GM12891 (cell line): Measurements from ENCODE around the gene RFC2.
"Not testable (repeated sequence)": the region's sequence is repeated elsewhere in the genome, so short reads cannot be mapped to it uniquely, and the experiment has no call there.

Experiments
- DNase-seq: peaks from one replicate; pipeline ENCODE4 v3.0.0; 2011; ENCODE audit warnings: low spot score; ENCODE audit not compliant: insufficient read length
- FAIRE-seq: peaks from 2 replicates; lab custom pipeline; 2011; peaks lifted over from hg19 to GRCh38; lab: Jason Lieb, UNC
- PAX5 ChIP-seq: IDR thresholded peaks from 2 replicates; pipeline ENCODE4 v1.6.1; 2011; ENCODE audit warnings: low read length, moderate library complexity, mild to moderate bottlenecking; ENCODE audit not compliant: insufficient read depth, severe bottlenecking
- POLR2A ChIP-seq: IDR thresholded peaks from 2 replicates; pipeline ENCODE4 v1.6.1; 2011; ENCODE audit warnings: low read depth, low read length, control low read depth
- POLR2AphosphoS5 ChIP-seq: IDR thresholded peaks from 2 replicates; pipeline ENCODE4 v1.6.1; 2011; ENCODE audit warnings: low read depth, low read length, control low read depth
- POU2F2 ChIP-seq: IDR thresholded peaks from 2 replicates; pipeline ENCODE4 v1.6.1; 2011; ENCODE audit warnings: low read depth, mild to moderate bottlenecking, control low read depth, low read length, moderate library complexity
- SPI1 ChIP-seq: IDR thresholded peaks from 2 replicates; pipeline ENCODE4 v1.6.1; 2011; ENCODE audit warnings: low read depth, low read length, control low read depth
- TAF1 ChIP-seq: IDR thresholded peaks from 2 replicates; pipeline ENCODE4 v1.6.1; 2011; ENCODE audit warnings: low read depth, low read length, control low read depth

Gene RFC2

GRCh38 chr7:74228951-74229900 is 25.0 kb downstream of the RFC2 start:
- peak; percentile 64 for TF ChIP-seq POLR2A
- TF ChIP-seq POLR2AphosphoS5, result peak; percentile 82
- no peak for TF ChIP-seq SPI1
- peak; percentile 14; the same call in 1 of the 2 replicates for TF ChIP-seq POU2F2
- peak; percentile 66 for FAIRE-seq
- DNase-seq, result no peak

- peak; percentile 41 for FAIRE-seq
- peak; percentile 49; the same call in 1 of the 2 replicates for TF ChIP-seq POLR2AphosphoS5
- no peak for TF ChIP-seq SPI1
- DNase-seq, result no peak
Observed at GRCh38 chr7:74226633-74227032, 27.6 kb downstream of the RFC2 start.

- FAIRE-seq (peak; percentile 35), DNase-seq (no peak)
Observed at GRCh38 chr7:74225400-74225799, 28.8 kb downstream of the RFC2 start.

GRCh38 chr7:74224907-74225306 is 29.3 kb downstream of the RFC2 start:
- FAIRE-seq, DNase-seq: not testable (repeated sequence)

More at GRCh38 chr7:74225400-74225799, 28.8 kb downstream of the RFC2 start:
- TF ChIP-seq TAF1 (no peak), SPI1 (no peak), POLR2AphosphoS5 (no peak), POU2F2 (no peak), POLR2A (no peak), PAX5 (no peak)

DNA sequence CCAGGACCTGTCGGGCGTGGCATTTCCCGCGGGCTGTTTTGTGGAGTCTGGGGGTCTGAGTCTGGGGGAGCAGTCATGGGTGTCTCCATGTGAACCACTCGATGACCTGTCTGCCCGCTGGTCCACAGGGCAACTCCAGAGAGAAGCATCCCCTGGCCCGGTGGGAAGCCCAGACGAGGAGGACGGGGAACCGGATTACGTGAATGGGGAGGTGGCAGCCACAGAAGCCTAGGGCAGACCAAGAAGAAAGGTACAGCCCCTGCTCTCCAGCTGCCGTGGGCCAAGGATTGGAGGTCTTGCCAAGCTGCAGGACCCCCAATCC is 29.7 kb downstream of the RFC2 start:
- no peak for DNase-seq
- FAIRE-seq, result no peak
- TF ChIP-seq PAX5 (no peak), POLR2AphosphoS5 (0 out of 2 replicates have a peak, but pooled peaks have one; percentile 6)

DNA sequence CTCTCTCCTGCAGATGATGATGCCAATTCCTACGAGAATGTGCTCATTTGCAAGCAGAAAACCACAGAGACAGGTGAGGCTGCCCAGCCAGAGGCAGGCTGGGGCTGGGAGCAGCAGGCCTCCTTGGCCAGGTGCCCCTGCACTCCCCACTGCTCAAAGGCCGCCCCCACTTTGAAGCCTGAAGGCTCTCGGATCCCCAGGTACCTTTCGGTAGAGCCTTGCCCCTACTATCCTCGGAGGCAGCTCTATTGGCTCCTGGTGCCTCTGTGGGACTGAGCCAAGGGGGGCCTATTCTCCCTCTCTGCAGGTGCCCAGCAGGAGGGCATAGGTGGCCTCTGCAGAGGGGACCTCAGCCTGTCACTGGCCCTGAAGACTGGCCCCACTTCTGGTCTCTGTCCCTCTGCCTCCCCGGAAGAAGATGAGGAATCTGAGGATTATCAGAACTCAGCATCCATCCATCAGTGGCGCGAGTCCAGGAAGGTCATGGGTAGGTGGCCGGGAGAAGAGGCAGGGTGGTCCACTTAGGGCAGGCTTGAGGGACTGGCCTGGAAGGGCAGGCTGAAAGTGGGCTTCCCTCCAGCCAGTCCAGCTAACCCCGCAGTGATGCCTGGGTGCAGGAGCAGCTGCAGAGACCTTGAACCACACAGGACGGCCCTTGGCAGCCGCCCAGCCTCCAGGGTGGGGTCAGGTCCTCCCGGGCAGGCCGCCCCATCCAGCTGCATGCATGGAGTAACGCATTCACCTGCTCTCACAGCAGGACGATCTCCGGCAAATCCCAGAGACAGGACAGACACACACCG is 30.3 kb downstream of the RFC2 start:
- DNase-seq, result no peak
- no peak for FAIRE-seq
- TF ChIP-seq SPI1, result no peak
- TF ChIP-seq POLR2AphosphoS5, result no peak
- no peak for TF ChIP-seq PAX5

DNA sequence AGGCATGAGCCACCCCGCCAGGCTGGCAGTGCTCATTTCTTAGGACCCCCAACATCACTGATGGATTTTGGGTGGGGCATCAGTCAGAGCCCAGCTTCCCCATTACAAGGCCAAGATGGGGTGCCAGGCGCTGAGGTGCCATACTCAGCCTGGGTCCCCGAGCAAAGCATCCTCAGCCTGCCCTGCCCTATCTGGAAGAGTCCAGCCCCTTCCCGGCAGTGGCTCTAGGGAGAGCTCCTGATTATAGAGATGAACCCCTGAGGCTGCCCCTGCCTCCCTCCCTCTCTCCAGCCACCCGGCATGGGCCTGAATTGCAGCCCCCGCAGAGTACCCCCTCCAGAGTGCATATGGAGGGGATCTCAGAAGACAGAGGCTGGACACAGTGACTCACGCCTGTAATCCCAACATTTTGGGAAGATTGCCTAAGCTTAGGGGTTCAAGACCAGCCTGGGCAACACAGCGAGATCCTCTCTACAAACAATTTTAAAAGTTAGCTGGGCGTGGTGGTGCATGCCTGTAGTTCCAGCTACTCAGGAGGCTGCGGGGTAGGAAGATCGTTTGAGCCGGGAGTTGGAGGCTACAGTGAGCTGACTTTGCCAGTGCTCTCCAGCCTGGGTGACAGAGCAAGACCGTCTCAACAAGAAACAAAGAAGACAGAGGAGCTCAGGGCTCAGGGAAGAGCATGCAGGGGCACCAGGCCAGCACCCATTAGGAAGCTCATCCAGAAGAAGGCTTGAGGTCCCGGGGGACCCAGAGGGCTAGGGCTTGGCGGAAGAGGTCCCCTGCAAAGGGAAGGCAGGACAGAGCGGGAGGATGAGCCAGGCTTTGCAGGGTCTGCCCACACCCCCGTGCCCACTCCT is 31.1 kb downstream of the RFC2 start:
- DNase-seq, result no peak
- TF ChIP-seq POLR2AphosphoS5, result peak; percentile 36; the same call in 1 of the 2 replicates
- no peak for TF ChIP-seq PAX5
- FAIRE-seq, result no peak

DNA sequence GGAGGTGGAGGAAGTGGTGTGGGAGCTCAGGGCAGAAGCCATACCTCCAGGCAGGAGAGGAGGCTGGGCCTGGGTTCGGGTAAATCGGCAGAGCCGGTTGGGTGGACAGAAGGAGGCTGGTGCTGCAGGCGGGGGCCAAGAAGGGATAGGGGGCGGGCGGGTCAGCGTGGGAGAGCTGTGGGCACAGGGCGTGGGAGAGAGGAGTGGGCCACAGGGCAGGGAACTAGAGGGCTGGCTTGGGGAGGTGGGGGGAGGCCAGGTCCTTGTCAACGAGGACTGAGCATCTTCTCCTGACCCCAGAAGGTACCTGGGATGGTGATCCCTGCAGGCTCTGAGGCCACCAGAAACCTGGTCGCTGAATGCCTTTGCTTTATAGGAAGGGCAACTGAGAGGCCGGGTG is 32.5 kb downstream of the RFC2 start:
- FAIRE-seq (no peak), DNase-seq (no peak)
- TF ChIP-seq POLR2AphosphoS5, result no peak
- TF ChIP-seq TAF1, result no peak
- TF ChIP-seq POLR2A, result no peak
- TF ChIP-seq SPI1, result no peak
- TF ChIP-seq POU2F2, result no peak
- no peak for TF ChIP-seq PAX5

GRCh38 chr7:74220229-74220628 is 34.0 kb downstream of the RFC2 start:
- TF ChIP-seq PAX5, result no peak
- no peak for TF ChIP-seq TAF1
- no peak for TF ChIP-seq POLR2A
- TF ChIP-seq POLR2AphosphoS5, result no peak; the same call in 1 of the 2 replicates
- TF ChIP-seq SPI1, result no peak
- TF ChIP-seq POU2F2, result no peak
- DNase-seq, result no peak

DNA sequence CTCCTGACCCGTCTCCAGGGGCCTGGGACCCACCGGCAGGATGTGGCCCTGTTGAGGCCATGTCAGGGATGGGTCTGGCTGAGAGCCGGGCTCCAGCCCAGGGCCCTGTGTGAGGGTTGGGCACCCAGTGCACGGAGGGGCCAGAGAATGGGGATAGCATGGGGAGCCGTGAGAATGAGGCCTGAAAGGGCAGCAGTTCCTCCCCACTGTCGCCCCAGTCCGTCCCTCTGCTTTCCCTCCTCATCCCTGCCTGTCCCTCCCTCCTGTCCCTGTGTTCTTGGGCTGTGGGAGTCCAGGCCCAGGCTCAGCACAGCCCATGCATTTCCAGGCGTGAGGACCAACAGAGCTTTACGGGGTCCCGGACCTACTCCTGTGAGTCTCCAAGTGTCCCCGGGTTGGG is 34.8 kb downstream of the RFC2 start:
- no peak for DNase-seq
- peak; percentile 70 for TF ChIP-seq POLR2AphosphoS5
- TF ChIP-seq PAX5, result no peak
- TF ChIP-seq TAF1, result no peak
- TF ChIP-seq POLR2A, result peak; percentile 65; the same call in 1 of the 2 replicates
- no peak for TF ChIP-seq POU2F2
- FAIRE-seq, result no peak

More at GRCh38 chr7:74220229-74220628, 34.0 kb downstream of the RFC2 start:
- FAIRE-seq, result no peak

- TF ChIP-seq POLR2AphosphoS5 (no peak), SPI1 (no peak), PAX5 (no peak), POU2F2 (no peak), TAF1 (no peak), POLR2A (no peak)
- no peak for DNase-seq
- no peak for FAIRE-seq
Observed at GRCh38 chr7:74218343-74218698, 35.9 kb downstream of the RFC2 start.
